BLaER1 (cell line): Measurements from ENCODE around the gene SPRED1.

Experiments
- H3K27ac ChIP-seq: shearing (Covaris generic); formaldehyde crosslinking; 2 replicates; pipeline ENCODE4 v1.8.1; 2022
- H3K27me3 ChIP-seq: shearing (Covaris generic); formaldehyde crosslinking; 2 replicates; pipeline ENCODE4 v1.8.1; 2022
- H3K36me3 ChIP-seq: shearing (Covaris generic); formaldehyde crosslinking; 2 replicates; pipeline ENCODE4 v1.8.1; 2022
- H3K4me1 ChIP-seq: shearing (Covaris generic); formaldehyde crosslinking; 2 replicates; pipeline ENCODE4 v1.8.1; 2022
- H3K4me2 ChIP-seq: shearing (Covaris generic); formaldehyde crosslinking; 2 replicates; pipeline ENCODE4 v1.8.1; 2022
- H3K4me3 ChIP-seq: shearing (Covaris generic); formaldehyde crosslinking; 2 replicates; pipeline ENCODE4 v1.8.1; 2022
- H3K9ac ChIP-seq: shearing (Covaris generic); formaldehyde crosslinking; 2 replicates; pipeline ENCODE4 v1.8.1; 2022
- H3K9me3 ChIP-seq: shearing (Covaris generic); formaldehyde crosslinking; 2 replicates; pipeline ENCODE4 v1.8.1; 2022
- H4K20me1 ChIP-seq: shearing (Covaris generic); formaldehyde crosslinking; 2 replicates; pipeline ENCODE4 v1.8.1; 2022
- Cebpa-rat ChIP-seq: shearing (Covaris generic); IDR thresholded peaks from 2 replicates; pipeline ENCODE4 v1.8.1; 2022

The SPRED1 gene

DNA sequence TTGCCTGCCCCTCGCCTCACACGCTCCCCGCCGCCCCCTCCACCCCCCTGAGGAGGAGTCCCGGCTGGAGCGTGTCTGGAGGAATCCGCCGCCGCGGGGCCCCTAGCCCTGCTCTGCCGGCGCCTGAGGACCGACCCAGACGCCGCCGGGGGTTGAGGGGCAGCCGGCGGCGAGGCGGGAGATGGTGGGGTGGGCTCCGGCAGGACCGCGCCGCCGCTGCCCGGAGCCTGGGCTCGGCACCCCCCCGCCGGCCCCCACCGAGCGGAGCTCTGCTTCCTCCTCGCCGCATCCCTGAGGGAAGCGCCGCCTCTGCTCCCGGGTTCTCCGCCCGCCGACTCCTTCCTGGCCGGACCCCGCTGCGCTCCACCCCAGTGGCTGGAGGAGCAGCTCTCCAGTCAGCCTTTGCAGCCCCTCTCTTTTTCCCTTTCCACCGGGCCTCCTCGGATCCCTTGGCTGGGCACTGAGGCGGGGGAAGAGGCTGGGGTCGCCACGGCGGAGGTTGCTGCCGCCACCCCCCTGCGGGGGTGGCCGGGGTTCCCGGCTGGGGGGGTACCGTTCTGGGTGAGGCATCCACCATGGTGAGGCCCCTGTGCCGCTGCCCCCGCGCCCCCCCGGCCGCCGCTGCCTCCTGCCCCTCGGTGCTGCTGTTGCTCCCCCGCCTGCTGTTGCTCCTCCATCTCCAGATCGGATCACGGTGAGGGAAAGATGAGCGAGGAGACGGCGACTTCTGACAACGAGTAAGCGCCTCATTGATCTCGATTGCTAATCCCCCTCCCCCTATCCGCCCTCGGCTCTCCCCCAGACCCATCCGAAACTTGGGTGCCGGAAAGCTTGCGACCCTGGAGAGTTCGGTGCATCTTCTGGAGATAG, at the start of gene SPRED1:
SPRED1 (plus strand) TSS at position 356 of the 870 bp plus-strand sequence; CDS start at position 706, 350 bp downstream.
- Histone ChIP-seq H4K20me1 (peaks cover 48% of the 10 kb centered on the region), H3K4me3 (peak within 1 kb of the TSS; percentile 94), H3K4me1 (peaks cover 35% of the 10 kb centered on the region), H3K9ac (peak within 1 kb of the TSS; percentile 91), H3K27me3 (no peaks in the 10 kb centered on the region), H3K4me2 (peak within 1 kb of the TSS; percentile 86), H3K9me3 (no peaks in the 10 kb centered on the region), H3K27ac (peak within 1 kb of the TSS; percentile 98), H3K36me3 (no peaks in the 10 kb centered on the region)
- TF ChIP-seq Cebpa-rat = no peak

DNA sequence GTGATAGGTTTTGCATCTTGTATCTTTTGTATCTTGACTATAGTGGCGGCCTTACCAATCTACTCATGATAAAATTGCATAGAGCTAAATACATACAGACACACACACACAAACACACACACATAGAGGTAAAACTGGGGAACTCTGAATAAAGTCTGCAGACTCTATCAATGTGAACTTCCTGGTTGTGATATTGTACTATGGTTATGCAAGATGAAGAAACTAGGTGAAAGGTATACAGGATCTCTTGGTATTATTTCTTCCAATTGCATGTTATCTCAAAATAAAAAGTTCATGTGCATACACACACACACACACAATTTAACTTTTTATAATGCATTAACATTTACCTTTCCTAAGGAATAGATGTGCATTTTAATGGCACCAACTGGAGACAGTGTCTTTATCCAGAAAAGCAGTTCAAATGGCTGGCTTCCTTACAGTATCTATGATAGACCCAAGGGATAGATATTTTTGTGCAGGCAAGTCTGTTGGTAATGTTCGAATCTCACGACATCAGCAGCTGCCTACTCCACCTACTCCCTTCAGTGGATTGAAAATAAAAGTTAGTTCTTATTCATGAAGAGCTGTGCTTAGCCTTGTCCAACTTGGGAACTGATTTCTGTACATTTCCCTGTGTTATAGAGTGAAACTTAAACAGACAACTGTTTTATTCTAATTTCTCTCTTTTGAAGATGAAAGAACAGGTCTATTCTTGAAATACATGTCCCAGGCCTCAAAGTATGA, 46.9 kb upstream of the SPRED1 start:
- no peaks in the 10 kb centered on the region for H4K20me1 ChIP-seq
- TF ChIP-seq Cebpa-rat = no peak
- H3K36me3 ChIP-seq = no peaks in the 10 kb centered on the region
- H3K9ac ChIP-seq = no peak overlapping the region
- H3K9me3 ChIP-seq = no peaks in the 10 kb centered on the region
- H3K4me1 ChIP-seq = peaks cover 10% of the 10 kb centered on the region; the same call in 1 of the 2 replicates
- no peak overlapping the region for H3K27ac ChIP-seq
- H3K4me3 ChIP-seq = no peak overlapping the region
- H3K4me2 ChIP-seq = no peak overlapping the region
- H3K27me3 ChIP-seq = no peaks in the 10 kb centered on the region; the same call in 1 of the 2 replicates

DNA sequence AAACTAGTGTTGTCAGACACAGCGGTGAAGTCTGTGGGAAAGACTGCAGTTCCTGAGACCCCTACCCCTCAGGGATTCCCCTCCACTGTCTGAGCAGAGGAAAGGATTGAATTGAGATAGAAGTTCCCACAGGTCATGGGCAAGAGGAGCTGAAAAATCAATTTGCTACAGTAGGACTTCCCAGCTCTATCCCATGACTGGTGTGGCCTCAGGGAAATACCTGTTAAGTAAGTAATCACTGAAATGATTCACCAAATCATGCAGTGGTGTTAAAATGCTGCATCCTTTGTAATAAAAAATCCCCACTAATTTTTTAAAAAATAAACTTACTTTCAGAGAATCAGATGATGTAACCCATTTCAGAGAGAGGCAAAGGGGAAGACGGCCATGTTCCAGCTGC, 45.0 kb upstream of the SPRED1 start:
- Histone ChIP-seq H3K9ac (no peak overlapping the region), H4K20me1 (no peaks in the 10 kb centered on the region), H3K4me2 (0 out of 2 replicates have a peak overlapping the region, but pooled peaks have one; percentile 17), H3K36me3 (no peaks in the 10 kb centered on the region), H3K9me3 (no peaks in the 10 kb centered on the region), H3K27ac (no peak overlapping the region), H3K4me1 (peaks cover 10% of the 10 kb centered on the region; the same call in 1 of the 2 replicates), H3K4me3 (no peak overlapping the region), H3K27me3 (no peaks in the 10 kb centered on the region; the same call in 1 of the 2 replicates)
- no peak for TF ChIP-seq Cebpa-rat

DNA sequence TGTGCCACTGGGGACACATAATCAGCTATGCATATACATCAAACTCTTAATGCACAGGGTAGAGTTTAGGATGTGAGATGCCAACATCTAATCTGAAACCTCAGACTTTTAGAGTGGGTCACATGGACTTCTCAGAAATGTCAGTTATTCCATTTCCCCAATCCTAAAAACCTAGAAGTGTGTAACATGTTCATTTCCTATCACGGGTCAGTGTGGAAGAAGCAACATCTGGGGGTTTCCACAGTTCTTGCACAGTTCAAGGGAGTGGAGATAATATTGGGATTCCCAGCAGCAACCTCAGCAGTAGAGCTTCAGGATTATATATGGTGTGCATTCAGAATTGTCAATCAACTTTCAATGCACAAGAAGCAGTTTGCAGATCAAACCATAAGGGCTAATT, 44.4 kb upstream of the SPRED1 start:
- no peak overlapping the region for H3K4me3 ChIP-seq
- no peaks in the 10 kb centered on the region for H3K36me3 ChIP-seq
- no peaks in the 10 kb centered on the region for H4K20me1 ChIP-seq
- H3K9me3 ChIP-seq = no peaks in the 10 kb centered on the region
- H3K9ac ChIP-seq = no peak overlapping the region
- H3K4me1 ChIP-seq = peaks cover 10% of the 10 kb centered on the region; the same call in 1 of the 2 replicates
- TF ChIP-seq Cebpa-rat = no peak
- H3K27me3 ChIP-seq = no peaks in the 10 kb centered on the region; the same call in 1 of the 2 replicates
- H3K27ac ChIP-seq = no peak overlapping the region
- no peak overlapping the region for H3K4me2 ChIP-seq

DNA sequence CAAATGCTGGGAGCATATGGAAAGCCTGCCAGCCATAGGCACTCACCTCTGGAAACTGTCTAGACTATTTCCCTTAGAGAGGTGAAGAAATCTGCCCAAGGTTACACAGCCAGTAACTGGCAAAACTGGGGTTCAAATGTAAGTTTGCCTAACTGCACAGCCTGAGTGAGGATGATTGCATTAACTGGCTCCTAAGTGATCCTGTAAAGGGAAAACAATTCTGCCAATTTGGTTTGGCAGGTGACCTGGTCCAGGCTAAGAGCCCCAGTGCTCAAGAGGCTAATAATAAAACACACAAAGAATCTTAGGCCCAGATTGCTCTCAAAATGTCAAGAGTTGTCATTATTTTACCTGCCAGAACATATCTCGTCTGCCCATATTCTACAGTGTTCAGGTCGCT, 43.9 kb upstream of the SPRED1 start:
- Histone ChIP-seq H3K9ac (no peak overlapping the region), H3K27me3 (no peaks in the 10 kb centered on the region; the same call in 1 of the 2 replicates), H3K36me3 (no peaks in the 10 kb centered on the region), H3K4me3 (no peak overlapping the region), H3K4me1 (peaks cover 10% of the 10 kb centered on the region; the same call in 1 of the 2 replicates), H3K27ac (no peak overlapping the region), H4K20me1 (no peaks in the 10 kb centered on the region), H3K4me2 (no peak overlapping the region), H3K9me3 (no peaks in the 10 kb centered on the region)
- no peak for TF ChIP-seq Cebpa-rat

DNA sequence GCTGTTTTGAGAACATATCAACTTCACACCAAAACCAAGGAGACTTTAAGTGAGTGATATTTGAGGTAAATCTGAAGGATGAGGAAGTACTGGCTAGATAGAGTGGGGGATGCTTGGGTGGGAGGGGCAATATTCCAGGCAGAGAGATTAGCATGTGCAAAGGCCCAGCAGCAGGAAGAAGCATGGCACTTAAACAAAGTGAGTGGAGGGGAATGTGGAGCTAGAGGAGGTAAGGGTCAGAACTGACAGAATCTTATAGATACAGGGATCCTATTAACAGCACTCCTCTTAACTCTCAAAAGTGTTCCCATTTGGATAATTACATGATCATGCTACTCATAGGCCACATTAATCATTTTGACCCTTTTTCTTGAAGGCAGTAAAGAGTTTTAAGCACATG, 41.4 kb upstream of the SPRED1 start:
- no peak for TF ChIP-seq Cebpa-rat
- Histone ChIP-seq H3K36me3 (no peaks in the 10 kb centered on the region), H3K27ac (no peak overlapping the region)

DNA sequence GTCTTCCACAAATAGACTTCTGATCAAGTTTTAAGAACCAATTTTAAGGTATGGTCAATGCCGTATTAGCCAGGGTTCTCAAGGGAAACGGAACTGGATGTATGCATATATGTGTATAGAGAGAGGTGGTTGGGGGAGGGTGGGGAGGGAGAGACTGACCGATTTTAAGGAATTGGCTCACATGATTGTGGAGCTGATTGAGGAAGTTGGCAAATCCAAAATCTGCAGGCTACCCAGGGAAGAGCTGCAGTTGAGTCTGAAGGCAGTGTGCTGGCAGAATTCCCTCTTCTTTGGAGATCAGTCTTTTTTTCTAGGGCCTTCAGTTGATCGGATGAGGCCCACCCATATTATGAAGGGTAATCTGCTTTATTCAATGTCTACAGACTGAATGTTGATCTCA, 40.8 kb upstream of the SPRED1 start:
- Histone ChIP-seq H3K27ac (no peak overlapping the region), H3K4me1 (peaks cover 16% of the 10 kb centered on the region), H3K27me3 (no peaks in the 10 kb centered on the region; the same call in 1 of the 2 replicates), H3K9me3 (no peaks in the 10 kb centered on the region), H3K4me3 (no peak overlapping the region), H3K4me2 (no peak overlapping the region), H4K20me1 (no peaks in the 10 kb centered on the region), H3K36me3 (no peaks in the 10 kb centered on the region), H3K9ac (no peak overlapping the region)
- TF ChIP-seq Cebpa-rat = no peak

More for the DNA sequence above, 41.4 kb upstream of the SPRED1 start:
- Histone ChIP-seq H4K20me1 (no peaks in the 10 kb centered on the region), H3K4me2 (no peak overlapping the region), H3K4me1 (peaks cover 13% of the 10 kb centered on the region), H3K4me3 (no peak overlapping the region), H3K9me3 (no peaks in the 10 kb centered on the region), H3K27me3 (no peaks in the 10 kb centered on the region; the same call in 1 of the 2 replicates), H3K9ac (no peak overlapping the region)

DNA sequence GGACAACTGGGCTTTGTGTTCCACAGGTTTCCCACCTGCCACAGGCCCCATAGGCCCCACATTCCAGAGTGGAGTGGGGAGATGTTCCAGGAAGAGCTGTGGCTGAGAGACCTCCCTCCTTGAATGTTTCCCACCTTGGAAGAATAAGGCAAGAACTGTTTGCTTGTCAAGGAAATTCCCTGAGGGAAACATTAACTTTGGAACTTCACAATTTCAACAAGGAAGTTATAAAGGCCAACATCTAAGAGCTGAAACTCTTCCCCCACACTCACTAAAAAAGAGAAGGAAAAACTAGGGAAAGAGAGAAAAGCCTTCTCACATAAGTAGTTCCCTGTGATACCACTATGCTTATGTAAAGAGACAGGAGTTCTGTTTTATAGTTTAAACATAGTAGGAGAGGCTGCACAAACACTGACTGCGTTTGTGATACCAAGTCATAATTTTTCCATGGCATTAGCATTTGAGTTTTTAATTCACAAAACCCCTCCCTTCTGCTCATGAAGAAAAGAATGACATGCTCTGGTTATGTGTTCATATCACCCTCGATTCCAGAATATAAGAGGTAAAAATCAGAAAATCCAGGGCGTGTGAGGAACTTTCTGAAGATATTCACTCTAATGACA, 39.8 kb upstream of the SPRED1 start:
- no peaks in the 10 kb centered on the region for H3K9me3 ChIP-seq
- no peaks in the 10 kb centered on the region for H3K36me3 ChIP-seq
- no peaks in the 10 kb centered on the region for H4K20me1 ChIP-seq
- TF ChIP-seq Cebpa-rat = no peak
- H3K27me3 ChIP-seq = no peaks in the 10 kb centered on the region
- peaks cover 19% of the 10 kb centered on the region for H3K4me1 ChIP-seq
- no peak overlapping the region for H3K4me3 ChIP-seq
- H3K4me2 ChIP-seq = no peak overlapping the region
- no peak overlapping the region for H3K9ac ChIP-seq
- H3K27ac ChIP-seq = no peak overlapping the region

DNA sequence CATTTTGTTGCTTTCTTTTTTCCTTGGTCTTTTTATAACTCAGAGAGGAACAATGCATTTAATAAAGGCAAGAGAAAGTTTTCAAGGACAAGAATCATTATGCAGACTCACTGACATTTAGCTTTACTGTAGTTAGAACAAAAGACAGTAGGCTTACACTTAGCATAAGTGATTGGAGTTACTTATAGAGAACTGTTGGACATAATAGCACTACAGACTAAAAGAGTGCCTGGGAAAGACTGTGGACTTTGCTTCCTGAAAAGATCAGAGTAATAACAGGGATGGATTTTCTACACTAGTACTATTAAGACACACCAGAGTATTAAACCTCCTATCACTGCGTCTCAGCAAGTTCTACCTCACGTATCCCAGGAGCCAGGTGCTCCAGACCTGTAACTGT, 39.3 kb upstream of the SPRED1 start:
- no peak for TF ChIP-seq Cebpa-rat
- Histone ChIP-seq H3K27ac (no peak overlapping the region), H3K36me3 (no peaks in the 10 kb centered on the region), H3K9me3 (no peaks in the 10 kb centered on the region), H3K27me3 (no peaks in the 10 kb centered on the region), H3K4me2 (no peak overlapping the region), H3K9ac (no peak overlapping the region), H4K20me1 (no peaks in the 10 kb centered on the region), H3K4me1 (peaks cover 24% of the 10 kb centered on the region), H3K4me3 (no peak overlapping the region)
